ENCODE data around the gene ABCA4.
"Not testable (repeated sequence)": the region's sequence is repeated elsewhere in the genome, so short reads cannot be mapped to it uniquely, and the experiment has no call there.

Gene ABCA4

DNA sequence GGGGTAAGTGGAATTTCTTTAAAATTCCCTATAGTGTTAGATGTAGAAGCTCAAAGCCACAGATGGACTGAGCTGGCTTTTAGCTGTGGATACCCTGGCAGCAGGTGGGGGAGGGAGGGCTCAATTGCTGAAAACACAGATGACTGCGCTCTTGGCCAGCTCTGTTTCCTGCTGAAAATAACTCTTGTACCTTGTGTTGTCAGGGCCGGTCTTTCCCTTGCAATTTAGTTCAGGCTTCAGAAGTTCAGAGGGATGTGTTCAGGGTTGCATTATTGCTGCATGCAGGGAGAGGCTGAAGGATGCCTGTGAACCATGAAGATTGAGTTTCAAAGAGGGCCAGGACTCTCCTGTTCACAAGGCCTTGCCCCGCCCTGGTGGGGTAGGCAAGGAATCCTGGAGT, 153.6 kb downstream of the ABCA4 start:
- Mint-ChIP-seq H3K27ac (no peak overlapping the region), H3K4me1 (no peaks in the 10 kb centered on the region), H3K36me3 (no peaks in the 10 kb centered on the region), H3K9me3 (no peaks in the 10 kb centered on the region), H3K4me3 (no peak overlapping the region)
- ATAC-seq: no peak
- no peak for DNase-seq (ENCODE audit: low spot score in 2 of 2)

DNA sequence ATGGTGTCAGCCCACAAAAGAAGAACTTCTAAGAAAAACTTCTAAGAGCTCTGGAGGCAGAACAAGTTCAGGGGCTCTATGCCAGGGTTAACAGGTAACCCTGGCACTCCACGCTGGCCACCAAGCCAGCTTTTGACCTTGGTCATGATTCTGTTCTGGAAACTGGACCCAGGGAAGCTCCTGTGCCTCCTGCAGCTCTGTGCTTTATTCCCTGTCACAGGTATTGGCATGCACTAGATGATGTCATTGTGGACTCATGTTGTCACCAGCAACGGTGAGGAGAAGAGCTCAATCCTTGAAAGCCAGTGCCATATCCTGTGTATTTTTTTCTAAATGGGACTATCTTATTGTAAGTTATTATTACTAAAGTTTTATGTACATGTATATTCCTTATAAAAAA, 155.1 kb downstream of the ABCA4 start:
- Mint-ChIP-seq H3K27ac (no peak overlapping the region), H3K4me1 (no peaks in the 10 kb centered on the region), H3K4me3 (no peak overlapping the region), H3K9me3 (no peaks in the 10 kb centered on the region), H3K36me3 (no peaks in the 10 kb centered on the region)
- no peak for ATAC-seq
- DNase-seq (ENCODE audit: low spot score in 2 of 2): no peak

DNA sequence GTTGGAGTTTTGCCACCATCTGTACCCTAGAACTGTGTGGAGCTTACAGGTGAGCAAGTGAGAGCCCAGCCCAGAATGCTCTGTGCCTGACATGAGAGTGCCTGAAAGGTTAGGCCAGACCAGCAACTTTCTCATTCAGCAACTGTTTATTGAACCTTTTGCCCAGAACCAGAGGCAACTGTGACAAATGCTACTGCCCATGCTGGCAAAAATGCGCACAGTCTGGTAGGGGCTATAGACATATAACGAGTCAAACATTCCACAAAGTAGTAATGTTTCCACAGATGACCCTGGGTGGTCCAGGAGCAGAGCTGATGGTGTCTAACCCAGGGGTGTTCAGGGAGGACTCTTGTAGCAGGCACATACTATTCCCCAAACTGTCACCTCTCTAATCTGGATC, 155.7 kb downstream of the ABCA4 start:
- no peak overlapping the region for H3K27ac Mint-ChIP-seq
- H3K36me3 Mint-ChIP-seq: no peaks in the 10 kb centered on the region
- ATAC-seq (peak; percentile 8), DNase-seq (ENCODE audit: low spot score in 2 of 2) (no peak)
- no peaks in the 10 kb centered on the region for H3K4me1 Mint-ChIP-seq
- H3K4me3 Mint-ChIP-seq: no peak overlapping the region
- H3K9me3 Mint-ChIP-seq: no peaks in the 10 kb centered on the region

GRCh38 chr1:93964777-93965200, 156.2 kb downstream of the ABCA4 start:
- Mint-ChIP-seq H3K27ac (no peak overlapping the region), H3K4me1 (no peaks in the 10 kb centered on the region), H3K9me3 (no peaks in the 10 kb centered on the region), H3K4me3 (no peak overlapping the region), H3K36me3 (no peaks in the 10 kb centered on the region)
- DNase-seq (ENCODE audit: low spot score in 2 of 2): no peak
- peak; percentile 47 for ATAC-seq

- no peaks in the 10 kb centered on the region for H3K4me1 Mint-ChIP-seq
- peak; percentile 31 for ATAC-seq
- H3K4me3 Mint-ChIP-seq: no peak overlapping the region
- no peak overlapping the region for H3K27ac Mint-ChIP-seq
- DNase-seq (ENCODE audit: low spot score in 2 of 2): no peak
- H3K36me3 Mint-ChIP-seq: no peaks in the 10 kb centered on the region
- no peaks in the 10 kb centered on the region for H3K9me3 Mint-ChIP-seq
Observed at GRCh38 chr1:93964096-93964776, 156.7 kb downstream of the ABCA4 start.

GRCh38 chr1:93963585-93963984, 157.4 kb downstream of the ABCA4 start:
- Mint-ChIP-seq H3K27ac (no peak overlapping the region), H3K4me1 (no peaks in the 10 kb centered on the region), H3K9me3 (no peaks in the 10 kb centered on the region), H3K4me3 (no peak overlapping the region), H3K36me3 (no peaks in the 10 kb centered on the region)
- DNase-seq (ENCODE audit: low spot score in 2 of 2) (no peak), ATAC-seq (no peak)

- ATAC-seq (no peak), DNase-seq (ENCODE audit: low spot score in 2 of 2) (no peak)
- no peak overlapping the region for H3K4me3 Mint-ChIP-seq
- no peaks in the 10 kb centered on the region for H3K4me1 Mint-ChIP-seq
- no peaks in the 10 kb centered on the region for H3K36me3 Mint-ChIP-seq
- peaks cover 8% of the 10 kb centered on the region for H3K9me3 Mint-ChIP-seq
- no peak overlapping the region for H3K27ac Mint-ChIP-seq
Observed at GRCh38 chr1:93961906-93962305, 159.0 kb downstream of the ABCA4 start.

DNA sequence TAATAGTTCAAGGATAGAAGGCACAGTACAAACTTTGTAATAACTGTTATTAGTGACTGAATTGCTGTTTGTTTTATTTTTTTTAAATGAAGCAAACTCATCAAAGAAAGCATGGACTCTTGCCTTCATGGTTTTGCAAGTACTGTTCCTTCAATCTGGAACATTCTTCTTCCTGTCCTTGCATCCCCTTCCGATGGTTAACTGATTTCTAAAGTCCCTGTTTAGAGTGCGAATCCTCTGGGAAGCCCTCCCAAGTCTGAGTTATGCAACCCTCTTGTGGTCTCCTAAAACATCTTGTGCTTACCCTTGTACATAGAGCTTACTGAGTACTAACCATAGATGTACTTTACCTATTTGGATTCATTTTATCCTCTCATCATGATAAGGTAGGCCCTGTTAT, 159.5 kb downstream of the ABCA4 start:
- no peak overlapping the region for H3K4me3 Mint-ChIP-seq

GRCh38 chr1:93960641-93961147, 160.3 kb downstream of the ABCA4 start:
- ATAC-seq (no peak), DNase-seq (ENCODE audit: low spot score in 2 of 2) (no peak)
- H3K4me1 Mint-ChIP-seq: no peaks in the 10 kb centered on the region
- no peak overlapping the region for H3K27ac Mint-ChIP-seq
- H3K9me3 Mint-ChIP-seq: peaks cover 15% of the 10 kb centered on the region
- H3K4me3 Mint-ChIP-seq: no peak overlapping the region
- H3K36me3 Mint-ChIP-seq: no peaks in the 10 kb centered on the region

More for the DNA sequence above, 159.5 kb downstream of the ABCA4 start:
- DNase-seq (ENCODE audit: low spot score in 2 of 2) (no peak), ATAC-seq (no peak)
- H3K9me3 Mint-ChIP-seq: peaks cover 8% of the 10 kb centered on the region
- no peaks in the 10 kb centered on the region for H3K4me1 Mint-ChIP-seq
- H3K27ac Mint-ChIP-seq: no peak overlapping the region
- no peaks in the 10 kb centered on the region for H3K36me3 Mint-ChIP-seq

DNA sequence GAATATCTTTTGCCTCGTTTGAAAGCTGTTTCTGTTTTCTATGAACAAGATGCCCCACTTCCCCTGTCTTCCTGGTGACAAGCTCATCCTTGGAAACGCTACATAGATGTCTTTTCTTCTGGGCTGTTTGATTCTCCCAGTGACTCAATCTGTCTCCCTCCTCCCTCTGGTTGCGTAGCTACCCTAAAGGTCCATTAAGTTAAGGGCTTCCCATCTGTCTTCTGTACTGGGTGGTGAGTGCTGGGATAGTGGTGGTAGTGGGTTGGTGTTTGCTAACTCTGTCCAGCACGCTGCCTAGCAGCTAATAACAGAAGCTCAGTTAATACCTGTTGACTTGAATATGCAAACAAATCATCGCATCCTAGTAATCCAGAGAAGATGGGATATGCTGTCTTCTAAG, 161.5 kb downstream of the ABCA4 start:
- Mint-ChIP-seq H3K9me3 (peaks cover 23% of the 10 kb centered on the region), H3K4me1 (no peaks in the 10 kb centered on the region), H3K36me3 (no peaks in the 10 kb centered on the region), H3K27ac (no peak overlapping the region), H3K4me3 (no peak overlapping the region)
- ATAC-seq (no peak), DNase-seq (ENCODE audit: low spot score in 2 of 2) (no peak)

DNA sequence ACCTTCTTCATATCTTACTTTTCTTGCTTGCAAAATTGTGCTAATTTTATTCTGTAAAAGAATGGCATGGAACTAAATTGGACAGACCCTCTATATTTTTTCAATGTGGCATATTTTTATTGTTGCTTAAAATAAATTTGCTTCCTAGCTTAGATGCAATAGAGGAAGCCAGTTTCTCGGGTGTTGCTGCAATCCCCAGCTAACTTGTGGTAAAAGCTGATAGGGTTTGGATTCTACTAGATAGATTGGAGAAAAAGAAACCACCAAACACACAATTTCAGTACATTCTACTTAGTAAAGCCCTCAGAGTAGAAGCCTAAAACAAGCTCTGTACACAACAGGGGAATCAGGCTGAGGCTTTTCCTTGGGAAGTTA, 162.2 kb downstream of the ABCA4 start:
- no peaks in the 10 kb centered on the region for H3K4me1 Mint-ChIP-seq
- H3K9me3 Mint-ChIP-seq: peaks cover 26% of the 10 kb centered on the region
- no peak overlapping the region for H3K27ac Mint-ChIP-seq
- DNase-seq (ENCODE audit: low spot score in 2 of 2) (no peak), ATAC-seq (no peak)
- no peak overlapping the region for H3K4me3 Mint-ChIP-seq
- H3K36me3 Mint-ChIP-seq: no peaks in the 10 kb centered on the region

- Mint-ChIP-seq H3K4me1 (no peaks in the 10 kb centered on the region), H3K4me3 (no peak overlapping the region), H3K27ac (no peak overlapping the region), H3K36me3 (no peaks in the 10 kb centered on the region), H3K9me3 (peaks cover 27% of the 10 kb centered on the region)
- ATAC-seq (no peak), DNase-seq (ENCODE audit: low spot score in 2 of 2) (no peak)
Observed at GRCh38 chr1:93958032-93958725, 162.8 kb downstream of the ABCA4 start.

DNA sequence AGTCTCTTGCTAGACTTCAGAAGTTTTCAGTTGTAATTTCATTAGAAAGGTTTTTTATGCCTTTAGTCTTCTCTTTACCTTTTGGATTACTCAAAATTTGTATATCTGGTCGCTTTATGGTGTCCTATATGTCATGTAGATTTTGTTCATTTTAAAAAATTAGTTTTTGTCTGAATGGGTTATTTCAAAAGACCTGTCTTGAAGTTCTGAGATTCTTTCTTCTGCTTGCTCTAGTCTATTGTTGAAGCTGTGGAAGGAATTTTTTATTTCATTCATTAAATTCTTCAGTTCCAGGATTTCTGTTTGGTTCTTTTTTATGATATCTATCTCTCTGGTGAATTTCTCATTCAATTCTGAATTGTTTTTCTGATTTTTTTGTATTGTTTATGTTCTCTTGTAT, 165.2 kb downstream of the ABCA4 start:
- H3K4me1 Mint-ChIP-seq: no peaks in the 10 kb centered on the region
- H3K36me3 Mint-ChIP-seq: no peaks in the 10 kb centered on the region
- H3K9me3 Mint-ChIP-seq: peaks cover 40% of the 10 kb centered on the region
- ATAC-seq (no peak), DNase-seq (ENCODE audit: low spot score in 2 of 2) (no peak)
- no peak overlapping the region for H3K27ac Mint-ChIP-seq
- H3K4me3 Mint-ChIP-seq: no peak overlapping the region

- H3K9me3 Mint-ChIP-seq; DNase-seq (ENCODE audit: low spot score in 2 of 2); H3K36me3 Mint-ChIP-seq; ATAC-seq; H3K27ac Mint-ChIP-seq; H3K4me1 Mint-ChIP-seq; H3K4me3 Mint-ChIP-seq: not testable (repeated sequence)
Observed at GRCh38 chr1:93947002-93947686, 173.8 kb downstream of the ABCA4 start.

All from stimulated activated effector memory CD8-positive, alpha-beta T cell treated with anti-CD3 and anti-CD28 coated beads, Interleukin-12 subunit alpha, Interleukin-12 subunit beta, amount 100 ng/mL, for 72 hours (primary cell).